Prostate gland (tissue), 2 donors: ENCODE results near the gene CD276. TPM values are rescaled to one million over a fixed set of nuclear protein-coding genes. Genes with fewer than 3 reads are reported as not detected.

Experiments
- DNase-seq: peaks from one replicate; pipeline ENCODE4 v3.0.0-alpha.2; 2019; ENCODE audit warnings: low spot score
- H3K27ac ChIP-seq, 2 donors: fragments of 200-600 bp; sonication (generic); 2 replicates each; pipeline ENCODE4 v1.5.1; 2017 to 2019
- H3K27me3 ChIP-seq: fragments of 200-600 bp; sonication (generic); replicated peaks from 2 replicates; pipeline ENCODE4 v1.5.1; 2019; ENCODE audit not compliant: insufficient read depth
- H3K36me3 ChIP-seq, 2 donors: fragments of 200-600 bp; sonication (generic); 1 replicate in 1 of 2; 2 replicates in 1 of 2; pipeline versions ENCODE4 v1.5.1 to v1.8.1; 2017 to 2019
- H3K4me1 ChIP-seq: fragments of 200-600 bp; sonication (generic); replicated peaks from 2 replicates; pipeline ENCODE4 v1.5.1; 2019
- H3K4me3 ChIP-seq, 2 donors: fragments of 200-600 bp; sonication (generic); 2 replicates each; pipeline ENCODE4 v1.5.1; 2017 to 2019
- H3K9me3 ChIP-seq: fragments of 200-600 bp; sonication (generic); 2 replicates; pipeline ENCODE4 v1.5.1; 2017
- CTCF ChIP-seq, 4 experiments: fragments of 200-600 bp in 2 of 4; fragments of 450-650 bp in 2 of 4; sonication (generic) in 2 of 4; IDR thresholded peaks; 1 replicate in 3 of 4; 2 replicates in 1 of 4; pipeline ENCODE4 v1.5.1; 2016 to 2019; ENCODE audit warnings: antibody characterized with exemption in 4 of 4, mild to moderate bottlenecking in 2 of 4, moderate library complexity in 2 of 4
- POLR2A ChIP-seq: fragments of 450-650 bp; IDR thresholded peaks from one replicate; pipeline ENCODE4 v1.6.1; 2016; ENCODE audit warnings: antibody characterized with exemption, mild to moderate bottlenecking
- POLR2AphosphoS5 ChIP-seq: sonication (generic); formaldehyde crosslinking; IDR thresholded peaks from one replicate; pipeline ENCODE4 v1.6.1; 2017; ENCODE audit warnings: antibody characterized with exemption
- WGBS: methylation state at CpG from one replicate; pipeline ENCODE4 v1.1.5; 2018; 5-methylcytosine and 5-hydroxymethylcytosine counted together
- intact Hi-C: fragments of 100-400 bp; cut with DNase I; formaldehyde crosslinking; loops from one replicate; pipeline ENCODE4 v1.14.2; 2022
- total RNA-seq, 2 donors: library from RNA; depleted of rRNA; stranded (reverse); fragments of >200 nt; gene quantifications; one replicate each; pipeline ENCODE4 v1.1.0, GENCODE V29; 2016

The CD276 gene
- total RNA-seq, 2 donors from 2014 or later, result 75.0 to 91.3 TPM

GRCh38 chr15:73749533-73749932 is 65.3 kb downstream of the CD276 start:
- DNase-seq, result no peak
- no peak overlapping the region for H3K4me3 ChIP-seq
- 75% methylated on average over 5 of the region's 5 CpGs for WGBS

GRCh38 chr15:73749971-73750370 is 65.8 kb downstream of the CD276 start:
- intact Hi-C loops, result no loop called here
- Histone ChIP-seq H3K4me1 (no peaks in the 10 kb centered on the region), H3K36me3 (no peaks in the 10 kb centered on the region), H3K27ac (no peak overlapping the region), H3K9me3 (no peaks in the 10 kb centered on the region), H3K4me3 (no peak overlapping the region), H3K27me3 (no peaks in the 10 kb centered on the region)
- no peak for TF ChIP-seq CTCF (IDR thresholded peaks at IDR 0.05)
- no peak for TF ChIP-seq POLR2AphosphoS5
- DNase-seq, result no peak
- 93% methylated on average over 5 of the region's 5 CpGs for WGBS

More at GRCh38 chr15:73749533-73749932, 65.3 kb downstream of the CD276 start:
- no peak for TF ChIP-seq POLR2A
- no peak for TF ChIP-seq POLR2AphosphoS5
- no peak for TF ChIP-seq CTCF (IDR thresholded peaks at IDR 0.05)
- Histone ChIP-seq H3K9me3 (no peaks in the 10 kb centered on the region), H3K4me1 (no peaks in the 10 kb centered on the region), H3K27me3 (no peaks in the 10 kb centered on the region), H3K36me3 (no peaks in the 10 kb centered on the region), H3K27ac (no peak overlapping the region)
- intact Hi-C loops, result no loop called here

- Histone ChIP-seq H3K36me3 (no peaks in the 10 kb centered on the region), H3K27ac (no peak overlapping the region), H3K27me3 (no peaks in the 10 kb centered on the region), H3K4me3 (no peak overlapping the region), H3K4me1 (no peaks in the 10 kb centered on the region), H3K9me3 (no peaks in the 10 kb centered on the region)
- no peak for DNase-seq
- TF ChIP-seq POLR2AphosphoS5, result no peak
- TF ChIP-seq POLR2A, result no peak
- TF ChIP-seq CTCF (IDR thresholded peaks at IDR 0.05), result no peak
- 91% methylated on average over 4 of the region's 4 CpGs for WGBS
- intact Hi-C loops, result no loop called here
Measured at GRCh38 chr15:73750438-73750837, 66.3 kb downstream of the CD276 start.

GRCh38 chr15:73750951-73751350 is 66.8 kb downstream of the CD276 start:
- Histone ChIP-seq H3K9me3 (no peaks in the 10 kb centered on the region), H3K27ac (no peak overlapping the region), H3K27me3 (no peaks in the 10 kb centered on the region), H3K36me3 (no peaks in the 10 kb centered on the region), H3K4me3 (peak overlapping the region; percentile 52 to 59), H3K4me1 (no peaks in the 10 kb centered on the region)
- TF ChIP-seq CTCF (IDR thresholded peaks at IDR 0.05), result no peak
- no peak for TF ChIP-seq POLR2AphosphoS5
- no peak for TF ChIP-seq POLR2A
- 84% methylated on average over 20 of the region's 20 CpGs for WGBS
- intact Hi-C loops, result no loop called here
- no peak for DNase-seq

GRCh38 chr15:73751511-73751898 is 67.3 kb downstream of the CD276 start:
- H3K27me3 ChIP-seq, result no peaks in the 10 kb centered on the region
- H3K4me1 ChIP-seq, result no peaks in the 10 kb centered on the region
- TF ChIP-seq POLR2A, result no peak
- TF ChIP-seq POLR2AphosphoS5, result no peak
- TF ChIP-seq CTCF (IDR thresholded peaks at IDR 0.05), result no peak
- 1% methylated on average over 9 of the region's 9 CpGs for WGBS
- no peak overlapping the region for H3K27ac ChIP-seq
- no peaks in the 10 kb centered on the region for H3K36me3 ChIP-seq
- peak overlapping the region; percentile 52 to 59 for H3K4me3 ChIP-seq
- intact Hi-C loops, result no loop called here
- no peak for DNase-seq
- H3K9me3 ChIP-seq, result no peaks in the 10 kb centered on the region
